GM21619 (cell line): ENCODE data around the gene ALG12.

Experiments
- ATAC-seq: cut with Tn5 transposase; IDR thresholded peaks from one replicate; pipeline ENCODE4 v1.9.1; 2021; ENCODE audit not compliant: unreplicated experiment

Gene ALG12

GRCh38 chr22:49958366-49958921, 40.2 kb upstream of the ALG12 start:
- ATAC-seq: no peak

- no peak for ATAC-seq
Measured at GRCh38 chr22:49957826-49958365, 39.7 kb upstream of the ALG12 start.

- no peak for ATAC-seq
Measured at GRCh38 chr22:49956914-49957825, 38.9 kb upstream of the ALG12 start.

GRCh38 chr22:49956418-49956770, 38.2 kb upstream of the ALG12 start:
- ATAC-seq: no peak

- no peak for ATAC-seq
Measured at GRCh38 chr22:49955581-49956417, 37.6 kb upstream of the ALG12 start.

GRCh38 chr22:49954991-49955580, 36.8 kb upstream of the ALG12 start:
- no peak for ATAC-seq

GRCh38 chr22:49954354-49954753, 36.1 kb upstream of the ALG12 start:
- ATAC-seq: no peak

GRCh38 chr22:49953680-49954344, 35.6 kb upstream of the ALG12 start:
- ATAC-seq: no peak

- ATAC-seq: no peak
Measured at GRCh38 chr22:49953027-49953679, 34.9 kb upstream of the ALG12 start.

GRCh38 chr22:49951986-49952896, 34.0 kb upstream of the ALG12 start:
- no peak for ATAC-seq

GRCh38 chr22:49951678-49951985, 33.4 kb upstream of the ALG12 start:
- no peak for ATAC-seq

- no peak for ATAC-seq
Measured at GRCh38 chr22:49951000-49951677, 32.9 kb upstream of the ALG12 start.

- no peak for ATAC-seq
Measured at GRCh38 chr22:49950396-49950994, 32.3 kb upstream of the ALG12 start.

GRCh38 chr22:49949914-49950292, 31.7 kb upstream of the ALG12 start:
- ATAC-seq: no peak

- no peak for ATAC-seq
Measured at GRCh38 chr22:49948958-49949913, 31.0 kb upstream of the ALG12 start.

- ATAC-seq: no peak
Measured at GRCh38 chr22:49948116-49948957, 30.1 kb upstream of the ALG12 start.
